GM18520 (cell line): ENCODE measurements around the gene DDX59.

Experiments used
- ATAC-seq: cut with Tn5 transposase; IDR thresholded peaks from one replicate; pipeline ENCODE4 v1.9.1; 2021; ENCODE audit not compliant: unreplicated experiment

DDX59 gene

GRCh38 chr1:200669314-200670241, at the start of gene DDX59:
TSS of gene DDX59 (minus strand) at chr1:200669907. CDS start at chr1:200666740, 3,167 bp downstream.
- peak; percentile 81 for ATAC-seq

GRCh38 chr1:200714504-200715187, 44.9 kb upstream of the DDX59 start:
- no peak for ATAC-seq

GRCh38 chr1:200710166-200710565, 40.5 kb upstream of the DDX59 start:
- no peak for ATAC-seq

GRCh38 chr1:200708769-200709168, 39.1 kb upstream of the DDX59 start:
- ATAC-seq, result no peak

- ATAC-seq, result no peak
Observed at GRCh38 chr1:200708161-200708560, 38.5 kb upstream of the DDX59 start.

GRCh38 chr1:200707116-200707515, 37.4 kb upstream of the DDX59 start:
- ATAC-seq, result peak; percentile 44

GRCh38 chr1:200706111-200706814, 36.6 kb upstream of the DDX59 start:
- no peak for ATAC-seq

GRCh38 chr1:200704986-200705500, 35.3 kb upstream of the DDX59 start:
- ATAC-seq, result no peak

- ATAC-seq, result no peak
Observed at GRCh38 chr1:200699871-200700270, 30.2 kb upstream of the DDX59 start.

- no peak for ATAC-seq
Observed at GRCh38 chr1:200694738-200695137, 25.0 kb upstream of the DDX59 start.

GRCh38 chr1:200693327-200693726, 23.6 kb upstream of the DDX59 start:
- ATAC-seq, result no peak

- ATAC-seq, result no peak
Observed at GRCh38 chr1:200692316-200692715, 22.6 kb upstream of the DDX59 start.

- ATAC-seq, result no peak
Observed at GRCh38 chr1:200686620-200687019, 16.9 kb upstream of the DDX59 start.

GRCh38 chr1:200684015-200684414, 14.3 kb upstream of the DDX59 start:
- ATAC-seq, result no peak

- no peak for ATAC-seq
Observed at GRCh38 chr1:200683298-200683697, 13.6 kb upstream of the DDX59 start.

GRCh38 chr1:200681231-200681630, 11.5 kb upstream of the DDX59 start:
- no peak for ATAC-seq

GRCh38 chr1:200676829-200677228, 7.1 kb upstream of the DDX59 start:
- no peak for ATAC-seq

GRCh38 chr1:200675588-200675852, 5.8 kb upstream of the DDX59 start:
- no peak for ATAC-seq

GRCh38 chr1:200674838-200675587, 5.3 kb upstream of the DDX59 start:
- no peak for ATAC-seq

- ATAC-seq, result no peak
Observed at GRCh38 chr1:200673952-200674823, 4.5 kb upstream of the DDX59 start.
